ENCODE measurements around the gene NTN1. TPM values are rescaled to one million over a fixed set of nuclear protein-coding genes. Genes with fewer than 3 reads are reported as not detected.
A peak's percentile ranks its signal among the peaks of the same experiment; 100 is the strongest.

The NTN1 gene
- total RNA-seq, 1 experiment from 2014 or later = 4.2 TPM

DNA sequence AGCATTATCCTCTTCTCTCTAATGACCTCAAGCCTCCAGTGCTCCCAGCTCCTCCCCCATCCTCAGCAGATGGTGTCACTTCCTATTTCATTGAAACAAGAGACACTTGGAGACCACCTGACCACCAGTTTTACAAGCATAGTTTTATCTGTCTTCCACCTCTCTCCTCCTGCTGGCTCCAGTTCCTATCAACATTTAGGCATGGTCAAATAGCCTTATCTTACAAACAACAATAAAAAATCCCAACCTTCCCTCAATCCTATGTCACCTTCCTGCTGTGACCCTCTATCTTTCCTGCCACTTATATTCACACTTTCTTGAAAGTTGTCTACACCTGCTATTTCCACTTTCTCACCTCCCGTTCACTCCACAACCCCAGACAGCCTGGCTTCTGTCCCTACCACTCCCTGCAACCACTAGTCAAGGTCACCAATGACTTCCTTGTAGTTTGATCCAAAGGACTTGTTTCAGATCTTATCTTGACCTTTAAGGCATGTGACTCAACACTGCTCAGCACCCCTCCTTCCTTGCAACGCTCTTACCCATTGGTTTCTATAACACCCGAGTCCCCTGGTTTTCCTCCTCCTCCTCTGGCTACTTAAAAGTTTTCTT, 4.3 kb upstream of the NTN1 start:
- Histone ChIP-seq H3K36me3 (ENCODE audit: control insufficient read depth in 1 of 2, insufficient read depth in 2 of 2, low read length in 2 of 2) (no peaks in the 10 kb centered on the region), H3K4me2 (ENCODE audit: low read length) (peak overlapping the region; percentile 48), H3K9ac (ENCODE audit: low read length) (no peak overlapping the region), H3K27me3 (ENCODE audit: insufficient read depth, low read length) (peaks cover 3% of the 10 kb centered on the region; the same call in 1 of the 2 replicates), H3K4me3 (replicated peaks in 1 of 2; ENCODE audit: low read depth in 1 of 2, low read length in 2 of 2) (no peak overlapping the region), H3K9me2 (ENCODE audit: insufficient read depth) (no peaks in the 10 kb centered on the region), H4K20me1 (ENCODE audit: insufficient read depth) (no peaks in the 10 kb centered on the region), H3K27ac (ENCODE audit: low read depth, low read length) (no peak overlapping the region), H2AFZ (ENCODE audit: low read depth, low read length, poor library complexity, severe bottlenecking) (peak overlapping the region; percentile 18), H3K79me2 (ENCODE audit: insufficient read depth, low read length) (no peaks in the 10 kb centered on the region), H3K4me1 (ENCODE audit: control insufficient read depth in 1 of 2, insufficient read depth in 2 of 2, low read length in 2 of 2) (peaks cover 12 to 26% of the 10 kb centered on the region in 2 experiments; a peak in 3 of 4 replicates), H3K9me3 (ENCODE audit: control insufficient read depth in 1 of 2, insufficient read depth in 1 of 2, low read depth in 1 of 2, low read length in 2 of 2) (no peaks in the 10 kb centered on the region)
- ChIA-PET CTCF (no interaction called here), RAD21 (ENCODE audit: low non-redundant PET in 1 of 2, low total read pairs in 2 of 2, uncharacterized antibody in 2 of 2, unreplicated experiment in 2 of 2) (interaction anchor here in 1 of 2 experiments (0.8 kb wide), 1 partner anchor 19 kb away, joined by 3 read pairs; no protein-coding TSS in a partner anchor), POLR2A (no interaction called here)
- TF ChIP-seq FOSL1 (IDR thresholded peaks at IDR 0.05; ENCODE audit: low read depth) (no peak), CBX3 (IDR thresholded peaks at IDR 0.05; ENCODE audit: low read depth) (no peak), TCF7L2 (IDR thresholded peaks at IDR 0.05; ENCODE audit: borderline replicate concordance, extremely low read depth, insufficient read depth, insufficient read length) (peak; percentile 84), SP1 (IDR thresholded peaks at IDR 0.05; ENCODE audit: low read depth) (peak; percentile 27; the same call in 1 of the 2 replicates), YY1 (IDR thresholded peaks at IDR 0.05; ENCODE audit: extremely low read depth, insufficient replicate concordance, low read depth, low read length) (no peak)
- BruUV-seq (replicated peaks) = no TSS peak
- intact Hi-C loops (cut with micrococcal nuclease) = no loop called here
- peak; percentile 24 for ATAC-seq
- no peak for DNase-seq (ENCODE audit: low read depth, low spot score)

GRCh38 chr17:9018726-9019125, 2.6 kb upstream of the NTN1 start:
- BruUV-seq (replicated peaks) = no TSS peak
- peaks cover 12 to 26% of the 10 kb centered on the region in 2 experiments; a peak in 3 of 4 replicates for H3K4me1 ChIP-seq (ENCODE audit: control insufficient read depth in 1 of 2, insufficient read depth in 2 of 2, low read length in 2 of 2)
- H3K27me3 ChIP-seq (ENCODE audit: insufficient read depth, low read length) = peaks cover 3% of the 10 kb centered on the region; the same call in 1 of the 2 replicates
- H3K4me3 ChIP-seq (replicated peaks in 1 of 2; ENCODE audit: low read depth in 1 of 2, low read length in 2 of 2) = no peak overlapping the region
- H2AFZ ChIP-seq (ENCODE audit: low read depth, low read length, poor library complexity, severe bottlenecking) = no peak overlapping the region
- ChIA-PET CTCF (interaction anchor here (2.6 kb wide), 1 partner anchor 21 kb away, joined by 9 read pairs; no protein-coding TSS in a partner anchor), RAD21 (ENCODE audit: low non-redundant PET in 1 of 2, low total read pairs in 2 of 2, uncharacterized antibody in 2 of 2, unreplicated experiment in 2 of 2) (no interaction called here), POLR2A (no interaction called here)
- DNase-seq (ENCODE audit: low read depth, low spot score) (no peak), ATAC-seq (no peak)
- intact Hi-C loops (cut with micrococcal nuclease) = no loop called here
- H3K9ac ChIP-seq (ENCODE audit: low read length) = no peak overlapping the region
- no peaks in the 10 kb centered on the region for H3K79me2 ChIP-seq (ENCODE audit: insufficient read depth, low read length)
- H3K9me3 ChIP-seq (ENCODE audit: control insufficient read depth in 1 of 2, insufficient read depth in 1 of 2, low read depth in 1 of 2, low read length in 2 of 2) = no peaks in the 10 kb centered on the region
- no peak overlapping the region for H3K27ac ChIP-seq (ENCODE audit: low read depth, low read length)
- no peaks in the 10 kb centered on the region for H4K20me1 ChIP-seq (ENCODE audit: insufficient read depth)
- H3K4me2 ChIP-seq (ENCODE audit: low read length) = no peak overlapping the region
- no peaks in the 10 kb centered on the region for H3K36me3 ChIP-seq (ENCODE audit: control insufficient read depth in 1 of 2, insufficient read depth in 2 of 2, low read length in 2 of 2)
- H3K9me2 ChIP-seq (ENCODE audit: insufficient read depth) = no peaks in the 10 kb centered on the region
- TF ChIP-seq POLR2AphosphoS5 (IDR thresholded peaks at IDR 0.05; ENCODE audit: low read depth, low read length) = no peak
- TF ChIP-seq EZH2 (IDR thresholded peaks at IDR 0.05) = no peak
- TF ChIP-seq, protein P1, sequence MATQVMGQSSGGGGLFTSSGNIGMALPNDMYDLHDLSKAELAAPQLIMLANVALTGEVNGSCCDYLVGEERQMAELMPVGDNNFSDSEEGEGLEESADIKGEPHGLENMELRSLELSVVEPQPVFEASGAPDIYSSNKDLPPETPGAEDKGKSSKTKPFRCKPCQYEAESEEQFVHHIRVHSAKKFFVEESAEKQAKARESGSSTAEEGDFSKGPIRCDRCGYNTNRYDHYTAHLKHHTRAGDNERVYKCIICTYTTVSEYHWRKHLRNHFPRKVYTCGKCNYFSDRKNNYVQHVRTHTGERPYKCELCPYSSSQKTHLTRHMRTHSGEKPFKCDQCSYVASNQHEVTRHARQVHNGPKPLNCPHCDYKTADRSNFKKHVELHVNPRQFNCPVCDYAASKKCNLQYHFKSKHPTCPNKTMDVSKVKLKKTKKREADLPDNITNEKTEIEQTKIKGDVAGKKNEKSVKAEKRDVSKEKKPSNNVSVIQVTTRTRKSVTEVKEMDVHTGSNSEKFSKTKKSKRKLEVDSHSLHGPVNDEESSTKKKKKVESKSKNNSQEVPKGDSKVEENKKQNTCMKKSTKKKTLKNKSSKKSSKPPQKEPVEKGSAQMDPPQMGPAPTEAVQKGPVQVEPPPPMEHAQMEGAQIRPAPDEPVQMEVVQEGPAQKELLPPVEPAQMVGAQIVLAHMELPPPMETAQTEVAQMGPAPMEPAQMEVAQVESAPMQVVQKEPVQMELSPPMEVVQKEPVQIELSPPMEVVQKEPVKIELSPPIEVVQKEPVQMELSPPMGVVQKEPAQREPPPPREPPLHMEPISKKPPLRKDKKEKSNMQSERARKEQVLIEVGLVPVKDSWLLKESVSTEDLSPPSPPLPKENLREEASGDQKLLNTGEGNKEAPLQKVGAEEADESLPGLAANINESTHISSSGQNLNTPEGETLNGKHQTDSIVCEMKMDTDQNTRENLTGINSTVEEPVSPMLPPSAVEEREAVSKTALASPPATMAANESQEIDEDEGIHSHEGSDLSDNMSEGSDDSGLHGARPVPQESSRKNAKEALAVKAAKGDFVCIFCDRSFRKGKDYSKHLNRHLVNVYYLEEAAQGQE (IDR thresholded peaks at IDR 0.05; ENCODE audit: low read depth) = no peak
- TF ChIP-seq, protein P2, sequence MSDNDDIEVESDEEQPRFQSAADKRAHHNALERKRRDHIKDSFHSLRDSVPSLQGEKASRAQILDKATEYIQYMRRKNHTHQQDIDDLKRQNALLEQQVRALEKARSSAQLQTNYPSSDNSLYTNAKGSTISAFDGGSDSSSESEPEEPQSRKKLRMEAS (IDR thresholded peaks at IDR 0.05) = no peak
- TF ChIP-seq, protein P3, sequence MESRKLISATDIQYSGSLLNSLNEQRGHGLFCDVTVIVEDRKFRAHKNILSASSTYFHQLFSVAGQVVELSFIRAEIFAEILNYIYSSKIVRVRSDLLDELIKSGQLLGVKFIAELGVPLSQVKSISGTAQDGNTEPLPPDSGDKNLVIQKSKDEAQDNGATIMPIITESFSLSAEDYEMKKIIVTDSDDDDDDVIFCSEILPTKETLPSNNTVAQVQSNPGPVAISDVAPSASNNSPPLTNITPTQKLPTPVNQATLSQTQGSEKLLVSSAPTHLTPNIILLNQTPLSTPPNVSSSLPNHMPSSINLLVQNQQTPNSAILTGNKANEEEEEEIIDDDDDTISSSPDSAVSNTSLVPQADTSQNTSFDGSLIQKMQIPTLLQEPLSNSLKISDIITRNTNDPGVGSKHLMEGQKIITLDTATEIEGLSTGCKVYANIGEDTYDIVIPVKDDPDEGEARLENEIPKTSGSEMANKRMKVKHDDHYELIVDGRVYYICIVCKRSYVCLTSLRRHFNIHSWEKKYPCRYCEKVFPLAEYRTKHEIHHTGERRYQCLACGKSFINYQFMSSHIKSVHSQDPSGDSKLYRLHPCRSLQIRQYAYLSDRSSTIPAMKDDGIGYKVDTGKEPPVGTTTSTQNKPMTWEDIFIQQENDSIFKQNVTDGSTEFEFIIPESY (IDR thresholded peaks at IDR 0.05; ENCODE audit: extremely low read depth, insufficient replicate concordance, low read length) = no peak
- no peak for TF ChIP-seq CEBPB (IDR thresholded peaks at IDR 0.05; ENCODE audit: low read depth)
- no peak for TF ChIP-seq ELF1 (IDR thresholded peaks at IDR 0.05; ENCODE audit: borderline replicate concordance, low read depth)
- TF ChIP-seq, protein P4, sequence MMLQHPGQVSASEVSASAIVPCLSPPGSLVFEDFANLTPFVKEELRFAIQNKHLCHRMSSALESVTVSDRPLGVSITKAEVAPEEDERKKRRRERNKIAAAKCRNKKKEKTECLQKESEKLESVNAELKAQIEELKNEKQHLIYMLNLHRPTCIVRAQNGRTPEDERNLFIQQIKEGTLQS (IDR thresholded peaks at IDR 0.05) = no peak
- no peak for TF ChIP-seq FOSL1 (IDR thresholded peaks at IDR 0.05; ENCODE audit: low read depth)
- TF ChIP-seq CBX3 (IDR thresholded peaks at IDR 0.05; ENCODE audit: low read depth) = no peak
- no peak for TF ChIP-seq RAD21 (IDR thresholded peaks at IDR 0.05; ENCODE audit: low read depth)

Measured in HCT116 (cell line).